H9 (cell line): Measurements from ENCODE around the gene GSTT2. TPM values are rescaled to one million over a fixed set of nuclear protein-coding genes. Genes with fewer than 3 reads are reported as not detected.

Experiments
- DNase-seq: peaks from one replicate; pipeline ENCODE4 v3.0.0-alpha.2; 2017
- H2AFZ ChIP-seq: one replicate; pipeline ENCODE4 v1.6.1; 2013; ENCODE audit warnings: mild to moderate bottlenecking, low read length, control low read depth, moderate library complexity
- H2AK5ac ChIP-seq: 2 replicates; pipeline ENCODE4 v1.6.1; 2013; ENCODE audit warnings: low read length, control low read depth, mixed read lengths; ENCODE audit not compliant: insufficient read length
- H2BK120ac ChIP-seq: one replicate; pipeline ENCODE4 v1.6.1; 2013; ENCODE audit warnings: low read depth, mild to moderate bottlenecking, low read length, control low read depth, inconsistent platforms; ENCODE audit not compliant: poor library complexity, severe bottlenecking
- H2BK12ac ChIP-seq: 2 replicates; pipeline ENCODE4 v1.6.1; 2013; ENCODE audit warnings: low read length, control low read depth, mixed read lengths, low read depth; ENCODE audit not compliant: insufficient read length
- H2BK15ac ChIP-seq: 2 replicates; pipeline ENCODE4 v1.6.1; 2013; ENCODE audit warnings: low read depth, low read length, control low read depth
- H2BK20ac ChIP-seq: one replicate; pipeline ENCODE4 v1.6.1; 2013; ENCODE audit warnings: low read depth, mild to moderate bottlenecking, low read length, control low read depth, inconsistent platforms; ENCODE audit not compliant: poor library complexity, severe bottlenecking
- H2BK5ac ChIP-seq: 2 replicates; pipeline ENCODE4 v1.6.1; 2013; ENCODE audit warnings: low read length, control low read depth, mixed read lengths; ENCODE audit not compliant: insufficient read length
- H3K14ac ChIP-seq: 2 replicates; pipeline ENCODE4 v1.6.1; 2013; ENCODE audit warnings: low read length, control low read depth; ENCODE audit not compliant: insufficient read depth
- H3K18ac ChIP-seq: 2 replicates; pipeline ENCODE4 v1.6.1; 2013; ENCODE audit warnings: low read depth, mild to moderate bottlenecking, mixed read lengths, low read length, control low read depth; ENCODE audit not compliant: insufficient read length
- H3K23ac ChIP-seq: 2 replicates; pipeline ENCODE4 v1.6.1; 2013; ENCODE audit warnings: low read length, control low read depth, mixed read lengths, low read depth; ENCODE audit not compliant: insufficient read length
- H3K23me2 ChIP-seq: 2 replicates; pipeline ENCODE4 v1.6.1; 2013; ENCODE audit warnings: low read depth, mild to moderate bottlenecking, mixed read lengths, low read length, control low read depth; ENCODE audit not compliant: insufficient read length, poor library complexity, severe bottlenecking
- H3K27ac ChIP-seq: 2 replicates; pipeline ENCODE4 v1.5.1; 2013; ENCODE audit warnings: low read length, control low read depth, mixed read lengths, low read depth; ENCODE audit not compliant: insufficient read length
- H3K27me3 ChIP-seq: 2 replicates; pipeline ENCODE4 v1.6.1; 2013; ENCODE audit warnings: low read length, control low read depth, inconsistent platforms; ENCODE audit not compliant: insufficient read depth
- H3K4ac ChIP-seq: 2 replicates; pipeline ENCODE4 v1.6.1; 2013; ENCODE audit warnings: low read depth, mild to moderate bottlenecking, control low read depth, inconsistent platforms, low read length, moderate library complexity
- H3K4me1 ChIP-seq: 2 replicates; pipeline ENCODE4 v1.6.1; 2013; ENCODE audit warnings: low read length, control low read depth, inconsistent platforms; ENCODE audit not compliant: insufficient read depth
- H3K4me2 ChIP-seq: 2 replicates; pipeline ENCODE4 v1.6.1; 2013; ENCODE audit warnings: low read length, control low read depth, mixed read lengths; ENCODE audit not compliant: insufficient read length, insufficient read depth
- H3K56ac ChIP-seq: 2 replicates; pipeline ENCODE4 v1.6.1; 2013; ENCODE audit warnings: low read depth, mild to moderate bottlenecking, mixed read lengths, low read length, control low read depth; ENCODE audit not compliant: insufficient read length
- H3K79me1 ChIP-seq: 2 replicates; pipeline ENCODE4 v1.6.1; 2013; ENCODE audit warnings: low read depth, mild to moderate bottlenecking, moderate library complexity, low read length, control low read depth, inconsistent platforms; ENCODE audit not compliant: insufficient read depth, poor library complexity, severe bottlenecking
- H3K79me2 ChIP-seq: 2 replicates; pipeline ENCODE4 v1.6.1; 2013; ENCODE audit warnings: low read length, control low read depth, inconsistent platforms; ENCODE audit not compliant: insufficient read depth
- H3K9ac ChIP-seq: 2 replicates; pipeline ENCODE4 v1.6.1; 2013; ENCODE audit warnings: low read length, control low read depth, mixed read lengths; ENCODE audit not compliant: insufficient read length; ENCODE audit errors: extremely low read depth
- H3K9me3 ChIP-seq: one replicate; pipeline ENCODE4 v1.6.1; 2013; ENCODE audit warnings: low read depth, low read length, inconsistent platforms; ENCODE audit not compliant: control insufficient read depth
- H3T11ph ChIP-seq: one replicate; pipeline ENCODE4 v1.6.1; 2013; ENCODE audit warnings: mild to moderate bottlenecking, low read length, control low read depth, inconsistent platforms
- H4K20me1 ChIP-seq: one replicate; pipeline ENCODE4 v1.6.1; 2013; ENCODE audit not compliant: control insufficient read depth, insufficient read length, insufficient read depth
- H4K5ac ChIP-seq: 2 replicates; pipeline ENCODE4 v1.6.1; 2013; ENCODE audit warnings: low read depth, mild to moderate bottlenecking, mixed read lengths, low read length, control low read depth; ENCODE audit not compliant: insufficient read length
- H4K8ac ChIP-seq: replicated peaks from 2 replicates; pipeline ENCODE4 v1.6.1; 2013; ENCODE audit warnings: low read length, control low read depth, mixed read lengths, low read depth; ENCODE audit not compliant: insufficient read length
- H4K91ac ChIP-seq: 2 replicates; pipeline ENCODE4 v1.6.1; 2013; ENCODE audit warnings: low read depth, mild to moderate bottlenecking, moderate library complexity, mixed read lengths, low read length, control low read depth; ENCODE audit not compliant: insufficient read length
- H3K27ac Mint-ChIP-seq, 3 experiments: 2 replicates in 2 of 3; 3 replicates in 1 of 3; pipeline ENCODE4 v1.8.0; 2020 to 2021; ENCODE audit warnings: mixed read lengths in 3 of 3, mild to moderate bottlenecking in 1 of 3, moderate library complexity in 1 of 3
- H3K27me3 Mint-ChIP-seq: 2 replicates; pipeline ENCODE4 v1.8.0; 2021; ENCODE audit warnings: low read depth, mild to moderate bottlenecking, moderate library complexity, mixed read lengths
- H3K36me3 Mint-ChIP-seq, 3 experiments: 2 replicates in 2 of 3; 3 replicates in 1 of 3; pipeline ENCODE4 v1.8.0; 2020 to 2021; ENCODE audit warnings: low read depth in 3 of 3, mixed read lengths in 3 of 3; ENCODE audit not compliant: insufficient read depth in 1 of 3
- H3K4me1 Mint-ChIP-seq, 2 experiments: 2 replicates each; pipeline ENCODE4 v1.8.0; 2020; ENCODE audit warnings: mixed read lengths in 2 of 2
- H3K4me3 Mint-ChIP-seq, 2 experiments: 2 replicates in 1 of 2; 3 replicates in 1 of 2; pipeline ENCODE4 v1.8.0; 2020 to 2021; ENCODE audit warnings: mild to moderate bottlenecking in 2 of 2, mixed read lengths in 2 of 2, moderate library complexity in 1 of 2
- H3K9me3 Mint-ChIP-seq, 2 experiments: 2 replicates in 1 of 2; 3 replicates in 1 of 2; pipeline ENCODE4 v1.8.0; 2020; ENCODE audit warnings: mild to moderate bottlenecking in 2 of 2, mixed read lengths in 2 of 2, moderate library complexity in 1 of 2
- WGBS: extraction: QIAGEN DNeasy Blood & Tissue Kit; methylation state at CpG from one replicate; pipeline ENCODE4 v1.1.7; 2013; ENCODE audit warnings: missing lambda C conversion rate, low lambda C conversion rate, mixed read lengths; ENCODE audit not compliant: insufficient read length; ENCODE audit errors: extremely low coverage; 5-methylcytosine and 5-hydroxymethylcytosine counted together
- total RNA-seq: library from RNA; stranded (reverse); gene quantifications from 2 replicates; pipeline ENCODE4 v1.2.1, GENCODE V29; 2021
- TF ChIP-seq, protein P1 (sequence below): fragments of 200-600 bp; sonication (generic); conservative IDR thresholded peaks from 3 replicates; pipeline ENCODE4 v1.8.0; 2021; ENCODE audit warnings: antibody characterized with exemption, mild to moderate bottlenecking

GSTT2 gene
- total RNA-seq, 1 experiment from 2014 or later: 0.22 TPM

DNA sequence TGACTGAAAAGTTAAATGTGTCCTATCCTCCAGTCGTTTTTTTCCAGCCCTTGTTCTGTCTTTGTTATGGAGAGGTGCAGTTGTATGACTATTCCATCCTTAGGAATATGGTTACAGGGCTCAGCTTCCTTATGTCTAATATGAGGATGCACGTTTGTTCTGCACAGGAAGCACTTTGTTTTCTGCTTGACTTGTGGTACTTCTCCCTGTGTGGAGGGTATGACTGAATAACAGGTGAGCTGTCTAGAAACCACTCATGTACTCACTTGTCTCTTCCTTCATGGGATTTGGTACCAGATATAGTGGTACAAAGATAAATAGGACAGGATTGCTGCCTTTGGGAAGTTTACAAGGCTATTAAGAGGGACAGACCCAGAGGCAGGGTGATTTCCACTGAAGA is 48.6 kb downstream of the GSTT2 start:
- no CpG with 5 or more reads among the region's 2 CpGs for WGBS
- H2BK12ac ChIP-seq: no peak overlapping the region

More for the DNA sequence above, 48.6 kb downstream of the GSTT2 start:
- Mint-ChIP-seq H3K36me3 (peaks cover 0 to 3% (median 0%) of the 10 kb centered on the region in 3 experiments; a peak in 2 of 7 replicates), H3K4me3 (no peak overlapping the region), H3K9me3 (peaks cover 0 to 3% of the 10 kb centered on the region in 2 experiments; a peak in 3 of 5 replicates), H3K27ac (peak overlapping the region in 1 of 3 experiments; percentile 51; a peak in 1 of 7 replicates), H3K4me1 (peaks cover 6 to 14% of the 10 kb centered on the region in 2 experiments; a peak in 3 of 4 replicates), H3K27me3 (no peaks in the 10 kb centered on the region)
- H2AFZ ChIP-seq: no peak overlapping the region
- DNase-seq: no peak
- H2BK120ac ChIP-seq: no peak overlapping the region
- TF ChIP-seq, protein P1, sequence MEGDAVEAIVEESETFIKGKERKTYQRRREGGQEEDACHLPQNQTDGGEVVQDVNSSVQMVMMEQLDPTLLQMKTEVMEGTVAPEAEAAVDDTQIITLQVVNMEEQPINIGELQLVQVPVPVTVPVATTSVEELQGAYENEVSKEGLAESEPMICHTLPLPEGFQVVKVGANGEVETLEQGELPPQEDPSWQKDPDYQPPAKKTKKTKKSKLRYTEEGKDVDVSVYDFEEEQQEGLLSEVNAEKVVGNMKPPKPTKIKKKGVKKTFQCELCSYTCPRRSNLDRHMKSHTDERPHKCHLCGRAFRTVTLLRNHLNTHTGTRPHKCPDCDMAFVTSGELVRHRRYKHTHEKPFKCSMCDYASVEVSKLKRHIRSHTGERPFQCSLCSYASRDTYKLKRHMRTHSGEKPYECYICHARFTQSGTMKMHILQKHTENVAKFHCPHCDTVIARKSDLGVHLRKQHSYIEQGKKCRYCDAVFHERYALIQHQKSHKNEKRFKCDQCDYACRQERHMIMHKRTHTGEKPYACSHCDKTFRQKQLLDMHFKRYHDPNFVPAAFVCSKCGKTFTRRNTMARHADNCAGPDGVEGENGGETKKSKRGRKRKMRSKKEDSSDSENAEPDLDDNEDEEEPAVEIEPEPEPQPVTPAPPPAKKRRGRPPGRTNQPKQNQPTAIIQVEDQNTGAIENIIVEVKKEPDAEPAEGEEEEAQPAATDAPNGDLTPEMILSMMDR: no peak
- H2AK5ac ChIP-seq: no peak overlapping the region
- H3K9me3 ChIP-seq: no peaks in the 10 kb centered on the region
- H3K4ac ChIP-seq: no peak overlapping the region
- peaks cover 3% of the 10 kb centered on the region for H3K79me1 ChIP-seq
- H3K23ac ChIP-seq: no peak overlapping the region
- H3K56ac ChIP-seq: no peak overlapping the region
- no peaks in the 10 kb centered on the region for H4K20me1 ChIP-seq
- no peak overlapping the region for H3K4me2 ChIP-seq
- peaks cover 5% of the 10 kb centered on the region; the same call in 1 of the 2 replicates for H3K79me2 ChIP-seq
- H3K27ac ChIP-seq: no peak overlapping the region
- peak overlapping the region; percentile 85 for H4K5ac ChIP-seq
- H3K4me1 ChIP-seq: no peaks in the 10 kb centered on the region
- no peak overlapping the region for H2BK15ac ChIP-seq
- H3K18ac ChIP-seq: no peak overlapping the region
- H3K9ac ChIP-seq: no peak overlapping the region
- no peak overlapping the region for H4K8ac ChIP-seq
- no peaks in the 10 kb centered on the region for H3K23me2 ChIP-seq
- no peak overlapping the region for H3K14ac ChIP-seq
- no peak overlapping the region for H3T11ph ChIP-seq
- H3K27me3 ChIP-seq: no peaks in the 10 kb centered on the region
- H4K91ac ChIP-seq: no peak overlapping the region
- peak overlapping the region; percentile 69 for H2BK5ac ChIP-seq
- H2BK20ac ChIP-seq: no peak overlapping the region
